HG03045 (cell line): ENCODE measurements around the gene CHRNB1.

Experiments
- ATAC-seq: cut with Tn5 transposase; IDR thresholded peaks from one replicate; pipeline ENCODE4 v1.9.1; 2021; ENCODE audit warnings: mild to moderate bottlenecking, moderate library complexity; ENCODE audit not compliant: unreplicated experiment

Gene CHRNB1

DNA sequence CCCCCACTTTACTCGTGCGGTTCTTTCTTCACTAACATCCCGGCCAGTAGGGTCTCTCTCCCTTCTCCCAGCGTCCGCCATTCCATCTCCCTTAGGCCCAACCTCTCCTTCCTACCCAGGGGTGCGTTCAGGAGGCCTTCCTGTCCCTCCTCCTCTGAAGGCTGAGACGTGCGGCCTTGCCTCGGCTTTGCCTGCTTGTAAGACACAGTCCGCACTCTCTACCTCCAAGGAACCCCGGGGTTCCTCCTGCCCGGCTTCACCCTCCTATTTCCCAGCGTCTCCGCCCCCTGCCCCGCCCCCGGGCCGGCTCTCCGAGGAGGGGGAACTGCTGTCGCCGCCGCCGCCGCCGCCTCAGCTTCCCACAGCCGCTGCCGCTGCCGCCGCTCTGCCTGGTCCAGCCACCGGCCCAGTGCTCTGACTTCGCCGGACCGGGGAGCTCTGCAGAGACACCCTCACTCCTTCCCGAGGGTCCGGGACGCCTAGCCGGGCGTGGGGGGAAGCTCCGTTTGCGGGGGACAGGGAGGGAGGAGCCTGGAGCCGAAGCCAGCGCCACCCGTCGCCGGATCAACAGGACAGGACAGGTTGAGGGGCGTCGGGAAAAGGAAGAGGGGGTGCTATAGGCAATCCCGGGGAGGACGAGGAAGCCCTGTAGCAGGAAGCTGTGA, 6.8 kb upstream of the CHRNB1 start:
- no peak for ATAC-seq

DNA sequence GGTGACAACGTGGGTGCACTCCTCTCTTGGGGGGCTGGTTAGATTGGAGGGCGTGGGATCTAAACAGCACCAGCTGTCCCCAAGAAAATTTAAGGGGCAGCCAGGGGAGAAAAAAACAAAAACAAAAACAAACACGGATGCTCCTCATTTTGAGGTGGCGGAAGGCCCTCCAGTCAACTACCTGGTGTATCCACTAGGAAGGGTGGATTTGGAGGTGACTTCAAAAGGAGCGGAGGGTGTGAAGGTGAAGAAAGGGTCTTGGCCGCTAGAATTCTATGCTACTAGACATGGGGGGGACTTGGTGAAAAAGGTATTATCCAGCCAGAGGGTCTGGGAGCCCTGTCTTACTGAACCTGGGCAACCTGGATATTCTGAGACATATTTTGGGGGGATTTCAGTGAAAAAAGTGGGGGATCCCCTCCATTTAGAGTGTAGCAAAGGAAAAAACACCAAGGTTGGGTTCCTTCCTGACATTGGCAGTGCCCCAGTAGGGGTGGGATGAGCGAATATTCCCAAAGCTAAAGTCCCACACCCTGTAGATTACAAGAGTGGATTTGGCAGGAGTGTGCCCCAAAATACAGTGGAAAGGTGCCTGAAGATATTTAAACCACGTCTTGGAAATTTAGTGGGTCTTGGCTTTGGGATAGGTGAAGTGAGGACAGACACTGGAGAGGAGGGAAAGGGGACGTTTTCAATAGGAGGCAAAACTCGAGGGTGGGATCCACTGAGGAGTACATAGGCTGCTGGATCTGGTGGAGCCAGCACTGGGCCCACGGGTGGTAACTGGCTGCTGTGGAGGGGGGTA, 6.0 kb upstream of the CHRNB1 start:
- ATAC-seq, result no peak

DNA sequence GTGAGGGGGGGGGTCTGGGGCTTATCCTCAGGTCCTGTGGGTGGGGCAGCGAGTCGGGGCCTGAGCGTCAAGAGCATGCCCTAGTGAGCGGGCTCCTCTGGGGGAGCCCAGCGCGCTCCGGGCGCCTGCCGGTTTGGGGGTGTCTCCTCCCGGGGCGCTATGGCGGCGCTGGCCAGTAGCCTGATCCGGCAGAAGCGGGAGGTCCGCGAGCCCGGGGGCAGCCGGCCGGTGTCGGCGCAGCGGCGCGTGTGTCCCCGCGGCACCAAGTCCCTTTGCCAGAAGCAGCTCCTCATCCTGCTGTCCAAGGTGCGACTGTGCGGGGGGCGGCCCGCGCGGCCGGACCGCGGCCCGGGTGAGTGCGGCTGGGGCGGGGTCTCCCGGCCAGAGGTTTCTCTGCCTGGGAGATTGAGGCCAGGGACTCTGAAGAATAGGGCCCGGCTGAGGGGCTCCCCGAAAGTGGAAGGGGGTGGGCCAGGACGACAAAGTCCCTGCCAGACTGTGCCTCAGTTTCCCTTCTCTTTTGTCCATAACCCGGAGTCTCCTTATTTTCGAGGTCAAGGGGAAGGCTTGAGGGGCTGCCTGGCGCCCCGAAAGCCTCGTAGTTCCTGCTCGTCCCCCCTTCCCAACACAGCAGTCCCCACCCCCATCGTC, 5.3 kb upstream of the CHRNB1 start, which contains the start of gene FGF11:
TSS of gene FGF11 (plus strand) at position 51 of the 651 bp plus-strand sequence. CDS start at position 160, 109 bp downstream.
- ATAC-seq, result no peak

DNA sequence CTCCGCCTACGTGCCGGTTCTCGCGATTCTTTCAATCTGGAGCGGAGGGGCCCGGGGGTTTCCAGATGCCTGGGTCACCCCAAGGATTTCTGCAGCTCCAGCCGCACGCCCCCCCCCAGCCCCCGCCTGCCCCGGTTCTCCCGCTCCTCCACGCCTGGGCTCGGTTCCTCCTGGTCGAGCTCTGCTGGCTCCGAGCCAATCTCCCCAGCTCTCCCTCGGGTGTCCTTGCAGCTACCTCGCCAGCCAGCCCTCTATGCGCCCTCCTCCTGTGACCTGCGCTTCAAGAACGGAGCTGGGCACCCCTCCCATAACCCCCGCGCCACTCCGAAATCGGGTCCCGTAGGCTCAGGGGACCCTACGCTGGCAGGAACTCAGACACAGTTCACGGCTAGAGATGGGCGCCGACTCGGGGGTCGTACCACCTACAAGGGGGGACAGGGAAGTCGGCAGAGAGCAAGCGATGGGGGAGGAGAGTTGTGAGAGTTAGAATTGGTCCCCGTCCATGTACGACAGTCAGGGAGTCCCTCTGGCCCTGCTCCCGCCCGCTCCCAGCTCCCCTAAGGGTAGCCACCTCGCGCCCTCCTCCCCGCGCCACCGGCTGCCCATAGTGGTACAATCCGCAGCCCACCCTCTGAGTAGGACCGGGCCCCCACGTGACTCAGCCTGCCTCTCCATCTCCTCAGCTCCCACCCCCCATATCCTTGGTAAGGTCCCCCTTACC, 4.6 kb upstream of the CHRNB1 start:
- no peak for ATAC-seq

DNA sequence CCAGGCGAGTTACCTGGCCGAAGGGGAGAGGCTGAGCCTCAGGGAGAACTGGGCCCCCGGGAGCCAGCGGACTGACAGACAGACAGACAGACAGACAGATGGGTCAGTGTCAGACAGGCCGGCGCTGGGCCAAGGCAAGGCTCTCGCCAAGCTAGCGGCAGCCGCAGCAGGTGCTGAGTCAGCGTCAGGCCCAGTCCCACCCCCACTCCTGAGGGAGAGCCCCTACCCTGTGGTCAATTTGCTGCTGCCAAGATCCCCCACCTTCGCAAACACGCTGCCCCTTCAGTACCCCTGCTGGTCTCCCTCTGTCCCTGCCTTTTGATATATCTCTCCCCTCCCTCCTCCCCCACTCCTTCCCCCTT, 4.0 kb upstream of the CHRNB1 start:
- no peak for ATAC-seq

DNA sequence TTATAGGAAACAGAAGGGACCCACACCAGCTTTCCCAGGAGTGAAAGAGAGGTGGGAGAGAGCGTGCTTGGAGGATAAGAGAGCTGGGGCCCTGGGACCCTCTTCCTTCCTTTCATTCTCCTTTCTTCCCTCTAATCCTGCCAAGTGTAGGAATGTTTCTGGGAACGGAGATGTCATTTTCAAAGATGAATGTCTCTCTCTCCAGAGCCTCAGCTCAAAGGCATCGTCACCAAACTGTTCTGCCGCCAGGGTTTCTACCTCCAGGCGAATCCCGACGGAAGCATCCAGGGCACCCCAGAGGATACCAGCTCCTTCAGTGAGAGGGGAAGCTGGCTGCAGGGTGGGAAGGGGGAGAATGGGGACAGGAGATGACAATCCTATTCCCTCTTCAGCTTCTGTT, 3.6 kb upstream of the CHRNB1 start:
- ATAC-seq, result no peak

DNA sequence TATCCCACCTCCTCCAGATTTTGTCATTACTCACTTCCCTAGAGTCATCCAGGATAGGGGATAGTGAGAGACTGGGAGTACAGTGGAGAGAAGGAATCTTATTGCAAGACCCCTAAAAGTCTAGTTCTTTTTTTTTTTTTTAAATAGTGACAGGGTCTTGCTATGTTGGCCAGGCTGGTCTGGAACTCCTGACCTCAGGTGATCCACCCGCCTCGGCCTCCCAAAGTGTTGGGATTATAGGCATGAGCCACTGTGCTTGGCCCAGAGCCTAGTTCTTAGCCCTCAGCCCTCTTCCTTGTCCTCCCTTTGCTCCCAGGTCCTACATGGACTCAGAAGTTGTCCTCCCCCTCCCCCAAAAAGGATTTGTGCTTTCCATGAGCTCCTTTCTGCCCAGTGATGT, 2.7 kb upstream of the CHRNB1 start:
- no peak for ATAC-seq

DNA sequence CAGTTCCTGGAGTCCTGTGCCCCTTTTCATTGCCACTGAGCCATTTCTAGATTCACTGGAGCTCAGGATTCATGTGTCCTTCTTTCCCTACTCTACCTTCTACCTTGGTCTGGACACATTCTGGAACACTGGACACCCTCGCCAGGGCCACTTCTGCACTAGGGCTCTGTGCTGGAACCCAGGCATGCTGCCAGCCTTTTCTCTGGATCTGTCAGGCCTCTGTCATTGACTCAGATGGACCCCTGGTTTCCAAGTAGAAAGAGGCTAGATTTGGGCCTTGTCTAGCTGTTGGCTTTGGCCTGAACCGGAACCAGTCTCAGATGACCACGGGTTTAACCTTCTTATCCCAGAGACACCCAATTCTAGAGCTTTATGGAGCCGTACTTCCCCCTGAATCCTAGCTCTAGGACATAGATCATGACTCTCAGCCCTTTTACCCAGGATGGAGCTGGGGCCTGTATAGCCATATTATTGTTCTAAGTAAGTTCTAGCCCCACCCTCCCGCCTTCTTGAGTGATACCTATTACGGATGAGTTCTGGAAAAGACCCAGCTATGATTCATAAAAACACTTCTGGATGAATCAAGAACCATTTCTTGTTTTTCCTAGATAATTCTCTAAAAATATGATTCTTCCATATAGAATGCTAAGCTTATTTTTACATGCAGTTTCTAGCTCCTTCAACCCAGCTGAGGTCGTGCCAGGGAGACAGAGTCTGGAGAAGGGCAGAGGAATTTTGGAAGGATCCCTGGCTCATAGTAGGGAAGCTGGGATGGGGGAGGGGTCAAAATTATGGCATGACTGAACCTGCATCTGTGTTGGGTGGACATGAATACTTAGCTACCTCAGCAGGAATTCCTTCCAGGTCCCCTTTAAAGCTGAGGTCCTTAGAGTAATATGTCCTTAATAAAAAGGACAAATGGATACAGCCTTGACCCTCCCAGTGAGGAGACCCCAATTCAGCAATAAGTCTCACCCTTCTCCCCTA, 1.1 kb upstream of the CHRNB1 start:
- ATAC-seq, result no peak

DNA sequence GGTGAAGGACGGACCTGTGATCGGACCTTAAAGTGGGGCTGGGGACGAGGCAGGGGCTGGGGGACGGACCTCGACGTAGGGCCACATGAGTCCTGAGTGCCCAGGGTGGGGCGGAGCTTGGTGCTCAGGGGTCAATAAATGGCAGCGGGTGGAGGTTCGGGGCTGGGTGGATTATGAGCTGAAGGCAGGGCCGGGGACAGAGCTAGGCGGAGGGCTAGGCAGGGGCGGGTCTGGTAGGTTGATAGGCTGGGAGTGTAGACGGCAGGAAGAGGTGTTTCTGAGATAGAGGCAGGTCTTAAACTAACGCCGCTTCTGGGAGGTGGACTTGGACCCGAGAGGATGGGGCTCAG, 733 bp downstream of the CHRNB1 start:
- ATAC-seq, result no peak

DNA sequence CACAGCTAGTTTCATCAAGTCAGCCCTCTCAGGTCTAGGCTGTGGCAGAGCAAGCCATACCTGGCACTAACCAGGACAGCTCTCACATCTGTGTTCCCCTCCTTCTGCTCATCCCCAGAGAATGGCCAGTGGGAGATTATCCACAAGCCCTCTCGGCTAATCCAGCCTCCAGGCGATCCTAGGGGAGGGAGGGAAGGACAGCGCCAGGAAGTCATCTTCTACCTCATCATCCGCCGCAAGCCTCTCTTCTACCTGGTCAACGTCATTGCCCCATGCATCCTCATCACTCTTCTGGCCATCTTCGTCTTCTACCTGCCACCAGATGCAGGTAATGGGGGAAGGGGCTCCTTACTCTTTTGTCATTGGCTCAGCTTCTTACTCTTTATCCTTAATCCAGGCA, 3.6 kb downstream of the CHRNB1 start:
- no peak for ATAC-seq

DNA sequence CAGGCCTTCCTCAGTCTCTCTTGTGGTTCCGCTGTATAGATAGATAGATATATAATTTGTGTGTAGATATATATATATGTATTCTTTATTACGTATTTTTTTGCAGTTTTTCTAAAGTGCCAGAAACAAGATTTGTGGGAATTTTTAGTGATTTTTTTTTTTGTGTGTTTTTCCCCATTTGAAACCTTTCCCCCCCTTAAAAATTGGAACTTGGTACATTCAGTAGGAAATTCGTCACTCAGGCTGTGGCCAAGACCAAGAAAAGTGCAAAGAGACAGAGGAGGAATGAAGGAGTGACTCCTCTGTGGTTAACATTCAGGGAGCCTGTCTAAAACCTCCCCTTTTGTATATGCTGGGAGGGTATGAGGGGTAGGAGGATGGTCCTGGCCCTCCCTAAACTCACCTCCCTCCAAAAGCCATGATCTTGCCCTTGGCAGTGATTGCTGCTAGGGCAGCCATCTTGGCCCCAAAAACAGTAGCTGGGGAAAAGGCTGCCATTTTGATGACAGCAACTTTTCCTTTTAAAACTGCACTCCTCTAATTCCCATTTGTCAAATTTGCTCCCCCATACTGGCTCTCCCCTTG, 15.2 kb downstream of the CHRNB1 start:
- no peak for ATAC-seq

DNA sequence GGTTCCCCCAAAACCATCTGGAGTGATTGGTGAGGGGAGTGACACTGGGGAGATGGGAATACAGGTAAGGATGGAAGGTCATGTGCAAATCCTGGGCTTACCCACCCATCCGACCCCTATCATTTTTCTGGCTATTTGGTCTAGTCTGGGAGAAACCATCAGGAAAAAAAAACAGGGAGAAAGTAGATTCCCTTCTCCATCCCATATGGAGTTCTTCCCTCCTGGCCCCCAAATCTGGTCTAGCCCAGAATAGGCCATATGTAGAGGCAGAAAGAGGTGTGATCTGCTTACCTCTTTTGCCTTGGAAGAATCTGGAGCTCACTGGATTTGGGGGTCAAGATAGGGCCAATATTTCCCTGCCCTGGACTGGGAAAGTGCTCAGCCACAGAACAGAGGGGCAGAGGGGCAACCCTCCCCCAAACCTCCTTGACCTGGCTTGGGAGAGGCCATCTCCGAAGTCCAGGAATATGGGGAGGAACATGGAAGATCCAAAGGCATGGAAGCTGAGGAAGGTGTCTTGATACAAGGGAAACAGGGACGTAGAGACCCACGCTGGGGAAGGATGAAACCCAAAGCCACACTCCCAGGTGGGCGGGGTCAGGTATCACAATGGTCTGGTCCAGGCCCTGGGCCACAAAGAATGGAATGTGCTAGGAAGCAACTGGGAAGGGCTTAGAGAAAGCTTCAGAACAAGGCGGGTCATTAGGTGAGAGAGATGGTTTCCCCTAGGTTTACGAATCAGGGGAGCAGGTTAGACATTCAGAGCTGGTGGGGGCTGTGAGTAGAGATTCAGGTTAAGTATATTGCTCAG, 16.2 kb downstream of the CHRNB1 start:
- ATAC-seq, result no peak

DNA sequence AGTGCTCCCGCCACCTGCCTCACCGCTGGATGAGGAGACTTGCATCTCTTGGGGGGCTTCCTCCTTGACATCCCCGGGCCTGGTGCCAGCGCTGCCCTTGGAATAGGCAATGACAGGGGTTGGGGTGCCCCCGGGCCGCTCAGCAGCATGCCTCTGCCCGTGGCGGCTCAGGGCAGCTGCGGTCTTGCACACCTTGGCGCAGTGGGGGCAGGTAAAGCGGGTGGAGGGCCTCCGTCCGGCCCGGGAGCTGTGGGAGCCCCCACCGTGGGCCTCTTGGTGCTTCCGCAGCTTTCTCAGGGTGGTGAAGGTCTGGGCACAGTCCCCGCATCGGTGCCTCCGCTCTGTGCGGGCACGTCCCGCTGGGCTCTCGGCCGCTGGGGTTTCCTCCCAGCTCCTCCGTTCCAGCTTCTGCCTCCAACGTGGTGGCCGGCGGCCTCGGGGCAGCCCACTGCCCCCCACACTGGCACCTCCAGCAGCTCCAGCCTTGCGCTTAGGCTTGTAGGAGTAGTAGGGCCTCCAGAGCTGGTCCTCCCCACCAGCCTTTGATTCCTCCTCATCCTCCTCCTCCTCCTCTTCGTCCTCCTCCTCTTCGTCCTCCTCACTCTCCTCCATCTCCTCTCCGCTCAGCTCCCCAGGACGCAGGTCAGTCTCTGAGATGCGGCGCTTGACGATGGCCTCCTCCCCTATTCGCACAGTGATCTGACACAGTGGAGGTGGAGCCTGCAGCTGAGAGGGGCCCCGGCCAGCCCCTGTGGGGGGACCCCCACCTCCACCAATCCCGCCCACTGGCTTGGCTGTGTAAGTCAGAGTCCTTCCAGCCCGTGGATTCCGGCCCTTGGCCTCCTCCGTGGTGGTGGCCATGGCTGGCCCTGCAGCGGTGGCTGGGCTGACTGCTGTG, 17.9 kb downstream of the CHRNB1 start:
- no peak for ATAC-seq

DNA sequence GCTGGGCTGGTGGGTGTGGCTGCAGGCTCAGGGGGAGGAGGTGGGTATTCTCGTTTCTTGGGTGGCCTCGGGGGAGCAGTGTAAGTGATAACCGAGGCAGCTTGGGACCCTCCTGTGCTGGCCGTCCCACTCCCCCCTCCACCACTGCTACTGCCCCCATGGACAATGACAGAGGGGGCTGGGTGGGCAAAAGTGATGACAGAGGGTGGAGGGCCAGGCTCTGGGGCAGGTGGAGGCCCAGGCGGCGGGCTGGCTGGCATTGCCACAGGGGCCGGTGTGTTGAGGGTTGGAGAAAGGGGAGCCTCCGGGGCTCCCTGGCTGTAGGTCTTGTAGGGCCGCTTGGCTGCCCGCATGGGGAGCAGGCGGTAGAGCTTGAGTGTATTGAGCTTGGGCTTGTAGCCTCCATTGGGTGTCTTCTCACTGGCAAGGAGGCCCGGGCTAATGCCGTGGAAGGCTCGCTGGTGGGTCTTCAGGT, 18.5 kb downstream of the CHRNB1 start:
- no peak for ATAC-seq

DNA sequence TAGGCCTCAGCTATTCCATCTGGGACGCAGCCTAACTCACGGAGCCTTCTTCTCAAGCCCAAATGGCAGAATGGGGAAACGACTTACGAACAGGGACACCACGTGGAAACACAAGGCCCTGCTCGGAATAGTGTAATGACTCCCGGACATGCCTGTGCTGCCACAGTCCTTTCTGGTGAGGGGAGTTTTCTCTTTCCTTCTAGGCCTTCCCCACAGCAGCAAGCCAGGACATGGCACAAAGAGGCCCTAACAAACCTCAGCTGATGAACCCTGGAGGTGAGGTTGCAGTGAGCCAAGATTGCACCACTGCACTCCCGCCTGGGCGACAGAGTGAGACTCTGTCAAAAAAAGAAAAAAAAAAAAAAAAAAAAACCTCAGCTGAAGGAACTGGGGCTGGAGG, 19.2 kb downstream of the CHRNB1 start:
- no peak for ATAC-seq

DNA sequence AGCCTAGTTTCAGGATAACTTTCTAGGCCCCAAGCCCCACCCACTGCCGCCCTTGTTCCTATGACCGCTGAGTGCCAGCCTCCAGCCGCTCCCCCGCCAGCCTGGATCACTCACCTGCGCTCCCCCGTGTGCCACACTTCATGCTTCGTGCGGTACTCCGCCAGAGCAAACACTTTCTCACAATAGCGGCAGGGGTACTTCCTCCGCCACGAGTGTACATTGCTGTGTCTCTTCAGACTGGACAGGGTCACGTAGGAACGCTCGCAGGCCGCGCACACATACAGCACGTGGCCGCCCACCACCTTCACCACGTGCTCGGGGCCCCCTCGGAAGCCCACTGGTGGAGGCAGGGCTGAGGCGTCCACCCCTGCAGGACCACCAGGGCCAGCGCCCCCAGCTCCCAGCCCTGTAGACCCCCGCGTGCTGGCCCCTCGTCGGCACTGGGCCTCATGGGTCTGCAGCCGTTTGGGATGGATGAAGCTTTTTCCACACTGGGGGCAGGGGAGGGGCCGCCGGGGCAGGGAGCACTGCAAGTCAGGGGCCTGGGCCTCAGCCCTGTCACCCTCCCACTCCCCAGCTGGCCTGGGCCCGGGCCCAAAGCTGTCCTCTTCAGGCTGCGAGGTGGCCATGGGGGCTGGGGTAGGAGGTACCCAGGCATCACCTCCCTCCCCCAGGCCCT, 20.9 kb downstream of the CHRNB1 start:
- ATAC-seq, result no peak

DNA sequence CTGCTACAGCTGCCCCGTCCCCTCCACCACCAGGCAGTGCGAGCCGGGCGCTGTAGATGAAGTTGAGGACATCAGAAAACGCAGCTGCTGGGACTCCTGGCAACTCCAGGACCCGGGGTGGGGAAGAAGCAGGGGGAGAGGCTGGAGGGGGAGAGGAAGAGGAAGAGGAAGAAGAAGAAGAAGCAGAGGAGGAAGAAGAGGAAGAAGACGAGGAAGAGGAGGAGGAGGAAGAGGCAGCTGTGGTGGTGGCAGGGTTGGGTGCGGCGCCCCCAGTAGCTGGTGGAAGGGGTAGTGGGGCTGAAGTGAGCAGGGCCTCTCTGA, 21.4 kb downstream of the CHRNB1 start:
- ATAC-seq, result no peak
